ENCODE measurements around the gene CEACAM16.
"Not testable (repeated sequence)": the region's sequence is repeated elsewhere in the genome, so short reads cannot be mapped to it uniquely, and the experiment has no call there.

The CEACAM16 gene

GRCh38 chr19:44698492-44699201 lies at the start of gene CEACAM16:
TSS of gene CEACAM16 (plus strand) at chr19:44699151. CDS start at chr19:44701457, 2,306 bp downstream.
- no peak for DNase-seq (ENCODE audit: low spot score)

GRCh38 chr19:44649578-44650145 lies 49.3 kb upstream of the CEACAM16 start:
- DNase-seq (ENCODE audit: low spot score) = no peak

GRCh38 chr19:44653343-44653742 lies 45.6 kb upstream of the CEACAM16 start:
- no peak for DNase-seq (ENCODE audit: low spot score)

GRCh38 chr19:44653977-44654774 lies 44.8 kb upstream of the CEACAM16 start:
- peak; percentile 43 for DNase-seq (ENCODE audit: low spot score)

GRCh38 chr19:44657211-44657921 lies 41.6 kb upstream of the CEACAM16 start:
- peak; percentile 72 for DNase-seq (ENCODE audit: low spot score)

GRCh38 chr19:44658069-44658733 lies 40.8 kb upstream of the CEACAM16 start:
- DNase-seq (ENCODE audit: low spot score) = no peak

GRCh38 chr19:44660081-44660480 lies 38.9 kb upstream of the CEACAM16 start:
- no peak for DNase-seq (ENCODE audit: low spot score)

- DNase-seq (ENCODE audit: low spot score) = no peak
Measured at GRCh38 chr19:44661205-44661604, 37.7 kb upstream of the CEACAM16 start.

GRCh38 chr19:44661904-44662303 lies 37.0 kb upstream of the CEACAM16 start:
- no peak for DNase-seq (ENCODE audit: low spot score)

GRCh38 chr19:44662691-44663385 lies 36.1 kb upstream of the CEACAM16 start:
- DNase-seq (ENCODE audit: low spot score) = peak; percentile 55

- no peak for DNase-seq (ENCODE audit: low spot score)
Measured at GRCh38 chr19:44663996-44664395, 35.0 kb upstream of the CEACAM16 start.

- DNase-seq (ENCODE audit: low spot score) = no peak
Measured at GRCh38 chr19:44664976-44665375, 34.0 kb upstream of the CEACAM16 start.

- DNase-seq (ENCODE audit: low spot score) = no peak
Measured at GRCh38 chr19:44666852-44667556, 31.9 kb upstream of the CEACAM16 start.

GRCh38 chr19:44668985-44669764 lies 29.8 kb upstream of the CEACAM16 start:
- no peak for DNase-seq (ENCODE audit: low spot score)

GRCh38 chr19:44670027-44670426 lies 28.9 kb upstream of the CEACAM16 start:
- DNase-seq (ENCODE audit: low spot score) = not testable (repeated sequence)

GRCh38 chr19:44671400-44671799 lies 27.6 kb upstream of the CEACAM16 start, which contains the start of gene CEACAM19:
TSS of gene CEACAM19 (plus strand) at chr19:44671482. CDS start at chr19:44671932, 450 bp downstream.
- no peak for DNase-seq (ENCODE audit: low spot score)

GRCh38 chr19:44672226-44672625 lies 26.7 kb upstream of the CEACAM16 start:
- DNase-seq (ENCODE audit: low spot score) = no peak

GRCh38 chr19:44673510-44673909 lies 25.4 kb upstream of the CEACAM16 start:
- no peak for DNase-seq (ENCODE audit: low spot score)

GRCh38 chr19:44675521-44675920 lies 23.4 kb upstream of the CEACAM16 start:
- no peak for DNase-seq (ENCODE audit: low spot score)
